Measurements from ENCODE around the gene ADGRB3. TPM values are rescaled to one million over a fixed set of nuclear protein-coding genes. Genes with fewer than 3 reads are reported as not detected.

The ADGRB3 gene
- total RNA-seq, 1 donor from 2014 or later: 1.5 TPM

GRCh38 chr6:69265090-69265489 lies 630.0 kb downstream of the ADGRB3 start:
- H3K27ac ChIP-seq: no peak overlapping the region
- H3K27me3 Mint-ChIP-seq (ENCODE audit: insufficient read depth, low read depth): no peaks in the 10 kb centered on the region
- no peaks in the 10 kb centered on the region for H3K9me3 Mint-ChIP-seq
- no peak for DNase-seq (ENCODE audit: low spot score)
- H3K9me3 ChIP-seq (ENCODE audit: low read depth): no peaks in the 10 kb centered on the region
- no peak overlapping the region for H2AFZ ChIP-seq (replicated peaks)
- H4K20me1 ChIP-seq (ENCODE audit: low read depth): no peaks in the 10 kb centered on the region
- TF ChIP-seq EZH2 (IDR thresholded peaks at IDR 0.05): no peak
- no peak for TF ChIP-seq EZH2phosphoT487 (IDR thresholded peaks at IDR 0.05)
- no peak for TF ChIP-seq CTCF (IDR thresholded peaks at IDR 0.05)
- no peak overlapping the region for H3K4me3 ChIP-seq
- H3K36me3 Mint-ChIP-seq: no peaks in the 10 kb centered on the region
- H3K4me2 ChIP-seq: no peak overlapping the region
- no peak overlapping the region for H3K9ac ChIP-seq
- H3K4me1 ChIP-seq: peaks cover 5% of the 10 kb centered on the region
- H3K27me3 ChIP-seq: no peaks in the 10 kb centered on the region
- no peak overlapping the region for H3K27ac Mint-ChIP-seq
- H3K79me2 ChIP-seq (ENCODE audit: low read depth): no peaks in the 10 kb centered on the region
- no peaks in the 10 kb centered on the region for H3F3A ChIP-seq (ENCODE audit: low read depth)
- H3K4me3 Mint-ChIP-seq: no peak overlapping the region
- peaks cover 60% of the 10 kb centered on the region for H3K4me1 Mint-ChIP-seq
- no peaks in the 10 kb centered on the region for H3K36me3 ChIP-seq

GRCh38 chr6:69265706-69266105 lies 630.6 kb downstream of the ADGRB3 start:
- Histone ChIP-seq H3K9me3 (ENCODE audit: low read depth) (no peaks in the 10 kb centered on the region), H4K20me1 (ENCODE audit: low read depth) (no peaks in the 10 kb centered on the region), H3K4me3 (no peak overlapping the region), H3K4me2 (no peak overlapping the region), H3K27me3 (no peaks in the 10 kb centered on the region), H3K9ac (no peak overlapping the region), H3K79me2 (ENCODE audit: low read depth) (no peaks in the 10 kb centered on the region), H3K4me1 (peaks cover 5% of the 10 kb centered on the region), H3K27ac (no peak overlapping the region), H3K36me3 (no peaks in the 10 kb centered on the region), H2AFZ (replicated peaks) (no peak overlapping the region), H3F3A (ENCODE audit: low read depth) (no peaks in the 10 kb centered on the region)
- H3K4me3 Mint-ChIP-seq: no peak overlapping the region
- no peak for DNase-seq (ENCODE audit: low spot score)
- H3K27ac Mint-ChIP-seq: no peak overlapping the region
- peaks cover 54% of the 10 kb centered on the region for H3K4me1 Mint-ChIP-seq
- H3K9me3 Mint-ChIP-seq: no peaks in the 10 kb centered on the region
- H3K27me3 Mint-ChIP-seq (ENCODE audit: insufficient read depth, low read depth): no peaks in the 10 kb centered on the region
- no peak for TF ChIP-seq EZH2phosphoT487 (IDR thresholded peaks at IDR 0.05)
- no peak for TF ChIP-seq CTCF (IDR thresholded peaks at IDR 0.05)
- no peaks in the 10 kb centered on the region for H3K36me3 Mint-ChIP-seq

- Mint-ChIP-seq H3K9me3 (no peaks in the 10 kb centered on the region), H3K27me3 (ENCODE audit: insufficient read depth, low read depth) (no peaks in the 10 kb centered on the region), H3K4me3 (no peak overlapping the region), H3K36me3 (no peaks in the 10 kb centered on the region), H3K27ac (no peak overlapping the region), H3K4me1 (peaks cover 19% of the 10 kb centered on the region)
- Histone ChIP-seq H3K9ac (no peak overlapping the region), H4K20me1 (ENCODE audit: low read depth) (no peaks in the 10 kb centered on the region), H3K79me2 (ENCODE audit: low read depth) (no peaks in the 10 kb centered on the region), H3K4me3 (no peak overlapping the region), H2AFZ (replicated peaks) (no peak overlapping the region), H3F3A (ENCODE audit: low read depth) (peaks cover 14% of the 10 kb centered on the region), H3K36me3 (no peaks in the 10 kb centered on the region), H3K27me3 (no peaks in the 10 kb centered on the region), H3K4me2 (no peak overlapping the region), H3K9me3 (ENCODE audit: low read depth) (no peaks in the 10 kb centered on the region), H3K4me1 (peaks cover 23% of the 10 kb centered on the region), H3K27ac (no peak overlapping the region)
- no peak for TF ChIP-seq EZH2phosphoT487 (IDR thresholded peaks at IDR 0.05)
- TF ChIP-seq EZH2 (IDR thresholded peaks at IDR 0.05): no peak
- no peak for TF ChIP-seq CTCF (IDR thresholded peaks at IDR 0.05)
- no peak for DNase-seq (ENCODE audit: low spot score)
Measured at GRCh38 chr6:69276204-69276603, 641.1 kb downstream of the ADGRB3 start.

Data from neural progenitor cell (in vitro differentiated cells).